Suprapubic skin (tissue), 4 donors: ENCODE results near the gene CCNG1.

Source experiments
- EP300 ChIP-seq: sonication (generic); formaldehyde crosslinking; IDR thresholded peaks from one replicate; pipeline ENCODE4 v1.6.1; 2017; ENCODE audit warnings: antibody characterized with exemption
- POLR2A ChIP-seq, 2 donors: fragments of 450-650 bp; IDR thresholded peaks; one replicate each; pipeline ENCODE4 v1.6.1; 2017; ENCODE audit warnings: antibody characterized with exemption in 2 of 2, mild to moderate bottlenecking in 2 of 2, moderate library complexity in 2 of 2
- POLR2AphosphoS5 ChIP-seq, 3 donors: sonication (generic); formaldehyde crosslinking; IDR thresholded peaks; one replicate each; pipeline ENCODE4 v1.6.1; 2017; ENCODE audit warnings: antibody characterized with exemption in 3 of 3
- TF ChIP-seq, protein P1 (sequence below), 2 donors: fragments of 200-600 bp in 1 of 2; fragments of 450-650 bp in 1 of 2; sonication (generic) in 1 of 2; IDR thresholded peaks; one replicate each; pipeline ENCODE4 v1.5.1; 2016 to 2019; ENCODE audit warnings: antibody characterized with exemption in 2 of 2, mild to moderate bottlenecking in 1 of 2, moderate library complexity in 1 of 2

DNA sequence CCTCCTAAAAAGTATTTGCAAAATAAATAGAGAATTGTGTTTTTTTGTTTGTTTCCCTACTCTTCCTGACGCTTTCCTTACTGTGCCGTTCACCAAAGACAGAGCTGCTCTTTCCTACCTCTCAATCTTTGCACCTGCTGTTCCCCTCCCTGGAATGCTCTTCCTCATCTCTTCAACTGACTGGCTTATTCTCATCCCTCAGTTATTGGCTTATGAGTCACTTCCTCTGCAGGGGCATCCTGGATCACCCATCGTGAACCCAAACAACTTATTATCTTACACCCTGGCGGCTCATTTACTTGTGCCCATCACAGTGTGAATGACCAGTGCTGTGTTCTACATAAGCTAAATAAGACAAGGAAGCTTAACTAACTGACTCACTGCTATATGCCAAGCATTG, 36.1 kb upstream of the CCNG1 start:
- TF ChIP-seq POLR2A (IDR thresholded peaks at IDR 0.05) (no peak), POLR2AphosphoS5 (IDR thresholded peaks at IDR 0.05) (no peak), EP300 (no peak)
- TF ChIP-seq, protein P1, sequence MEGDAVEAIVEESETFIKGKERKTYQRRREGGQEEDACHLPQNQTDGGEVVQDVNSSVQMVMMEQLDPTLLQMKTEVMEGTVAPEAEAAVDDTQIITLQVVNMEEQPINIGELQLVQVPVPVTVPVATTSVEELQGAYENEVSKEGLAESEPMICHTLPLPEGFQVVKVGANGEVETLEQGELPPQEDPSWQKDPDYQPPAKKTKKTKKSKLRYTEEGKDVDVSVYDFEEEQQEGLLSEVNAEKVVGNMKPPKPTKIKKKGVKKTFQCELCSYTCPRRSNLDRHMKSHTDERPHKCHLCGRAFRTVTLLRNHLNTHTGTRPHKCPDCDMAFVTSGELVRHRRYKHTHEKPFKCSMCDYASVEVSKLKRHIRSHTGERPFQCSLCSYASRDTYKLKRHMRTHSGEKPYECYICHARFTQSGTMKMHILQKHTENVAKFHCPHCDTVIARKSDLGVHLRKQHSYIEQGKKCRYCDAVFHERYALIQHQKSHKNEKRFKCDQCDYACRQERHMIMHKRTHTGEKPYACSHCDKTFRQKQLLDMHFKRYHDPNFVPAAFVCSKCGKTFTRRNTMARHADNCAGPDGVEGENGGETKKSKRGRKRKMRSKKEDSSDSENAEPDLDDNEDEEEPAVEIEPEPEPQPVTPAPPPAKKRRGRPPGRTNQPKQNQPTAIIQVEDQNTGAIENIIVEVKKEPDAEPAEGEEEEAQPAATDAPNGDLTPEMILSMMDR (IDR thresholded peaks at IDR 0.05), result no peak
